Body of pancreas (tissue), 4 donors: ENCODE measurements around the gene OR6Q1.

Source experiments
- CTCF ChIP-seq, 7 experiments: fragments of 450-650 bp in 4 of 7; fragments of 200-600 bp in 3 of 7; sonication (generic) in 3 of 7; IDR thresholded peaks; one replicate each; pipeline ENCODE4 v1.5.1; 2016 to 2019; ENCODE audit warnings: antibody characterized with exemption in 7 of 7
- POLR2A ChIP-seq, 3 donors: fragments of 450-650 bp; IDR thresholded peaks; one replicate each; pipeline ENCODE4 v1.6.1; 2016; ENCODE audit warnings: antibody characterized with exemption in 3 of 3, mild to moderate bottlenecking in 2 of 3

- no peak for TF ChIP-seq POLR2A (IDR thresholded peaks at IDR 0.05)
- no peak for TF ChIP-seq CTCF (IDR thresholded peaks at IDR 0.05)
Measured at GRCh38 chr11:58034471-58034870, 3.7 kb downstream of the OR6Q1 start.
